Muscle of arm (tissue), 12 donors: ENCODE measurements around the gene ANKRD17. TPM values are rescaled to one million over a fixed set of nuclear protein-coding genes. Genes with fewer than 3 reads are reported as not detected.

Experiments used
- DNase-seq: peaks from one replicate; pipeline ENCODE4 v3.0.0-alpha.2; 2013
- polyA plus RNA-seq, 12 donors: library from polyadenylated mRNA; unstranded; fragments of 120-200 nt; gene quantifications; one replicate each; pipeline ENCODE4 v1.2.1, GENCODE V29; 2013; ENCODE audit not compliant: insufficient read length in 12 of 12

Gene ANKRD17
- polyA plus RNA-seq, 12 donors, result 47.6 to 71.0 (median 55.5) TPM; not detected in 1

- no peak for DNase-seq
Observed at GRCh38 chr4:73053974-73054480, 204.6 kb downstream of the ANKRD17 start.

DNA sequence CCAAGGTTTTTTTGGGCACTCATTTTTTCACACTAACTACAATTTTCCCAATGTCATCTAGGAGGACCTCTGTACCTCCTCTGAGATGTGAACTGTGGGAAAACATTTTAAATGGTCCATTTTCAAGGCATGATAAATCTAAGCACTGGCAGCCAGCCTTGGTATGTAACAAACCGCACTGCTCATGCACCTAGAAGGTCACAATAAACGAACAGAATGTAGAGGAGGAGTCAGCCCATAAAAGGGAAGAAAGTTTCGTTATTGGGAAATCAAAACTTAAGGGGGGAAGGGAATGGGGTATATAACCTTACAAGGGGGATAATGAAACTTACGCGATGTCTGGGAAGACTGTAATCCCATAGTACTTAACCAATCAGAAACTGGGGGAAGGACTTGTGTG lies 205.5 kb downstream of the ANKRD17 start:
- DNase-seq, result no peak

- DNase-seq, result no peak
Observed at GRCh38 chr4:73051625-73052024, 207.0 kb downstream of the ANKRD17 start.

GRCh38 chr4:73045879-73046278 lies 212.7 kb downstream of the ANKRD17 start:
- no peak for DNase-seq

- DNase-seq, result no peak
Observed at GRCh38 chr4:73037057-73037456, 221.5 kb downstream of the ANKRD17 start.

- no peak for DNase-seq
Observed at GRCh38 chr4:73036123-73036522, 222.5 kb downstream of the ANKRD17 start.

DNA sequence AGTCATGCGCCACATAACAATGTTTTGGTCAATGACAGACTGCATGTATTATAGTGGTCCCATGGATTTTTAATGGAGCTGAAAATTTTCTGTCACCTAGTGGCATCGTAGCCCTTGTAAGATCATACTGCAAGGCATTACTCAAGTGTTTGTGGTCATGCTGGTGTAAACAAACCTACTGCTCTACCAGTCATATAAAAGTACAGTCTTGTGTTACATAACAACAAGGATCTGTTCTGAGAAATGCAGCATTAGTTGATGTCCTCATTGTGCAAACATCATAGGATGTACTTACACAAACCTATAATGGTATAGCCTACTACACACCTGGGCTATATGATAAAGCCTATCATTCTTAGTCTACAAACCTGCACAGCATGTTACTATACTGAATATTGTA lies 223.7 kb downstream of the ANKRD17 start:
- DNase-seq, result no peak

DNA sequence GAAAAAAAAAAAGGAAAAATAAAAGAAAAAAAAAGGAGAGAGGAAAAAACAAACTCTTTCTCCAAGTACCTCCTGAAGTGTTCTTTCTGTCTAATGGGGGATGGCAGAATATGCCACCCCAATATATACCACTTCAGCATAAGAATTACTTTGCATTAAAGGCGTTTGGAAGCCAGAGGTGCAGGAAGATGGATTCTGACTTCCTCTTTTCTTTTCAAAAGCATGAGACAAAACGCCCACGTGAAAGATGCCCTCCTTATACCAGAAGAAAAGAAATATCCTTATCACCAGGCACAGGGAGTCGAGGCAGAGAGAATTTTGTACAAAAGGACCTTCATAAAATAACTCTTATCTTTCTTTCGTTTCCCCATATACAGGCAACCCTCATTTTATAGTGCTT lies 230.0 kb downstream of the ANKRD17 start:
- no peak for DNase-seq

Other genes with a start within 250 kb of the ANKRD17 start
- gene COX18, start 189.1 kb downstream of the ANKRD17 start, polyA plus RNA-seq, result 10 to 100 TPM in 11 of 12 donors, not detected in 1; 10.9 to 17.1 (median 13.0) TPM
- 100 to 1,000 TPM in 1 of 12 donors, 10 to 100 TPM in 5, 1 to 10 TPM in 5, not detected in 1; 1.0 to 858 (median 12.9) TPM for gene ALB, start 145.5 kb upstream of the ANKRD17 start, polyA plus RNA-seq
- gene AFP, start 177.4 kb upstream of the ANKRD17 start, polyA plus RNA-seq, result 100 to 1,000 TPM in 1 of 12 donors, 10 to 100 TPM in 3, 1 to 10 TPM in 5, under 1 TPM in 2, not detected in 1; 0.71 to 134 (median 2.6) TPM
- gene AFM, start 222.9 kb upstream of the ANKRD17 start, polyA plus RNA-seq, result under 1 TPM in 4 of 12 donors, not detected in 8; 0.08 to 0.22 (median 0.11) TPM